Endodermal cell (in vitro differentiated cells): Measurements from ENCODE around the gene GFOD2. TPM values are rescaled to one million over a fixed set of nuclear protein-coding genes. Genes with fewer than 3 reads are reported as not detected.

Experiments used
- DNase-seq: peaks from one replicate; pipeline ENCODE4 v3.0.0-alpha.2; 2017
- H3K27ac ChIP-seq: 2 replicates; pipeline ENCODE4 v1.5.1; 2013; ENCODE audit warnings: mild to moderate bottlenecking, low read depth, low read length, moderate library complexity
- H3K27me3 ChIP-seq: 2 replicates; pipeline ENCODE4 v1.6.1; 2013; ENCODE audit warnings: mild to moderate bottlenecking, low read length, moderate library complexity; ENCODE audit not compliant: insufficient read depth, control insufficient read depth, poor library complexity, severe bottlenecking
- H3K36me3 ChIP-seq: 2 replicates; pipeline ENCODE4 v1.7.0; 2013; ENCODE audit warnings: mild to moderate bottlenecking, low read length, moderate library complexity; ENCODE audit not compliant: control insufficient read depth, insufficient read depth
- H3K4me1 ChIP-seq: one replicate; pipeline ENCODE4 v1.7.0; 2013; ENCODE audit warnings: low read length; ENCODE audit not compliant: control insufficient read depth, insufficient read depth
- H3K4me3 ChIP-seq: 2 replicates; pipeline ENCODE4 v1.5.1; 2013; ENCODE audit warnings: mild to moderate bottlenecking, low read length, moderate library complexity
- H3K9ac ChIP-seq: 2 replicates; pipeline ENCODE4 v1.6.1; 2013; ENCODE audit warnings: mild to moderate bottlenecking, low read length, moderate library complexity; ENCODE audit not compliant: poor library complexity, severe bottlenecking; ENCODE audit errors: extremely low read depth
- H3K9me3 ChIP-seq: 2 replicates; pipeline ENCODE4 v1.6.1; 2013; ENCODE audit warnings: mild to moderate bottlenecking, low read length, moderate library complexity; ENCODE audit not compliant: control insufficient read depth
- H3K27ac Mint-ChIP-seq: 2 replicates; pipeline ENCODE4 v1.8.0; 2020; ENCODE audit warnings: mixed read lengths
- H3K27me3 Mint-ChIP-seq: 2 replicates; pipeline ENCODE4 v1.8.0; 2021; ENCODE audit warnings: mild to moderate bottlenecking, mixed read lengths; ENCODE audit not compliant: insufficient read depth
- H3K36me3 Mint-ChIP-seq: 2 replicates; pipeline ENCODE4 v1.8.0; 2020; ENCODE audit warnings: low read depth, mixed read lengths
- H3K4me1 Mint-ChIP-seq: 2 replicates; pipeline ENCODE4 v1.8.0; 2020; ENCODE audit warnings: mixed read lengths
- H3K4me3 Mint-ChIP-seq: 2 replicates; pipeline ENCODE4 v1.8.0; 2020; ENCODE audit warnings: mild to moderate bottlenecking, moderate library complexity, mixed read lengths
- H3K9me3 Mint-ChIP-seq: 2 replicates; pipeline ENCODE4 v1.8.0; 2020; ENCODE audit warnings: mild to moderate bottlenecking, mixed read lengths
- WGBS, 2 experiments: methylation state at CpG; one replicate each; pipeline versions ENCODE4 v1.1.5 to v1.1.7; 2013; ENCODE audit warnings: missing lambda C conversion rate in 2 of 2, mixed read lengths in 1 of 2; ENCODE audit not compliant: insufficient coverage in 1 of 2, insufficient read length in 1 of 2; 5-methylcytosine and 5-hydroxymethylcytosine counted together
- total RNA-seq, 2 donors: library from RNA; stranded (reverse); fragmentation: NEBNext Ultra II Directional in 1 of 2; extraction: Animal tissue kit (Norgen Biotek cat#: 25700) in 1 of 2; gene quantifications; 2 replicates in 1 of 2; 3 replicates in 1 of 2; pipeline ENCODE4 v1.2.1, GENCODE V29; 2021
- TF ChIP-seq, protein P1 (sequence below): fragments of 200-600 bp; sonication (generic); conservative IDR thresholded peaks from 2 replicates; pipeline ENCODE4 v1.5.0; 2021; ENCODE audit warnings: antibody characterized with exemption, mild to moderate bottlenecking

GFOD2 gene
- total RNA-seq, 2 donors from 2014 or later, result 18.2 to 21.2 TPM

DNA sequence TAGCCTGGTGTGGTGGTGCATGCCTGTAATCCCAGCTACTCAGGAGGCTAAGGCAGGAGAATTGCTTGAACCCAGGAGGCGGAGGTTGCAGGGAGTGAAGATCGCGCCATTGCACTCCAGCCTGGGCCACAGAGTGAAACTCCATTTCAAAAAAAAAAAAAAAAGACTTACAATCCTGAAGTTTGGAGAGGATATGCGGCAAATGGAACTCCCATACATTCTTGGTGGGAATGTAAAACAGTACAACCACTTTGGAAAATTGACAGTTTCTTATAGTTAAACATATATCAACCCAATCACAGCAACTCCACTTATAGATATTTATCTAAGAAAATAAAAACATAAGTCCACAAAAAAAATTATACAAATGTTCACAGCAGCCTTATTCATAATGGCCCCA is 11.9 kb downstream of the GFOD2 start:
- Mint-ChIP-seq H3K4me1 (peaks cover 13% of the 10 kb centered on the region), H3K36me3 (no peaks in the 10 kb centered on the region), H3K4me3 (no peak overlapping the region), H3K9me3 (no peaks in the 10 kb centered on the region), H3K27ac (no peak overlapping the region), H3K27me3 (no peaks in the 10 kb centered on the region)
- no peaks in the 10 kb centered on the region for H3K9me3 ChIP-seq
- H3K9ac ChIP-seq, result no peak overlapping the region
- no peaks in the 10 kb centered on the region for H3K36me3 ChIP-seq
- H3K27me3 ChIP-seq, result no peaks in the 10 kb centered on the region
- 90 to 97% methylated on average over 2 to 4 of the region's 4 CpGs for WGBS, 2 experiments
- no peak for DNase-seq
- TF ChIP-seq, protein P1, sequence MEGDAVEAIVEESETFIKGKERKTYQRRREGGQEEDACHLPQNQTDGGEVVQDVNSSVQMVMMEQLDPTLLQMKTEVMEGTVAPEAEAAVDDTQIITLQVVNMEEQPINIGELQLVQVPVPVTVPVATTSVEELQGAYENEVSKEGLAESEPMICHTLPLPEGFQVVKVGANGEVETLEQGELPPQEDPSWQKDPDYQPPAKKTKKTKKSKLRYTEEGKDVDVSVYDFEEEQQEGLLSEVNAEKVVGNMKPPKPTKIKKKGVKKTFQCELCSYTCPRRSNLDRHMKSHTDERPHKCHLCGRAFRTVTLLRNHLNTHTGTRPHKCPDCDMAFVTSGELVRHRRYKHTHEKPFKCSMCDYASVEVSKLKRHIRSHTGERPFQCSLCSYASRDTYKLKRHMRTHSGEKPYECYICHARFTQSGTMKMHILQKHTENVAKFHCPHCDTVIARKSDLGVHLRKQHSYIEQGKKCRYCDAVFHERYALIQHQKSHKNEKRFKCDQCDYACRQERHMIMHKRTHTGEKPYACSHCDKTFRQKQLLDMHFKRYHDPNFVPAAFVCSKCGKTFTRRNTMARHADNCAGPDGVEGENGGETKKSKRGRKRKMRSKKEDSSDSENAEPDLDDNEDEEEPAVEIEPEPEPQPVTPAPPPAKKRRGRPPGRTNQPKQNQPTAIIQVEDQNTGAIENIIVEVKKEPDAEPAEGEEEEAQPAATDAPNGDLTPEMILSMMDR, result no peak
- no peak overlapping the region for H3K27ac ChIP-seq
- H3K4me3 ChIP-seq, result no peak overlapping the region
- no peaks in the 10 kb centered on the region for H3K4me1 ChIP-seq

DNA sequence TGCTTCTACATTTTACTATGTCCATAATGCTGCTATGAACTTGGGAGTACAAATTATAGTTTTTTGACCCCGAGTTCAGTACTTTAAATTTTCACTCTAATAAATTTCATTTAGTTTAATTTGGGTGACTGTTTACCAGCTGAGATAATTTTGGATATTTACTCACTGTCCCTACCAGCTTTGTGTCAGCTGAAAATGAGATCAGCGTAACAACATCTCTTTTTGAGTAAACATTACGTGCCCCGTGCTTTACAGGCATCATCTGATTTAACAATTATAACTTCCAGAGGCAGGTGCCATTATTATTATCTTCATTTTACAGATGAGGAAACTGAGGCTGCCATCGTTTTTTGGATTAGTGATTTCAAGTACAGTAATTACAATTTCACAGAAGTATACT is 15.0 kb downstream of the GFOD2 start:
- Mint-ChIP-seq H3K9me3 (peaks cover 2% of the 10 kb centered on the region), H3K4me1 (no peaks in the 10 kb centered on the region), H3K36me3 (no peaks in the 10 kb centered on the region), H3K27ac (no peak overlapping the region), H3K4me3 (no peak overlapping the region), H3K27me3 (no peaks in the 10 kb centered on the region)
- no peak for DNase-seq
- H3K9me3 ChIP-seq, result peaks cover 8% of the 10 kb centered on the region
- H3K36me3 ChIP-seq, result no peaks in the 10 kb centered on the region
- TF ChIP-seq, protein P1, result no peak
- WGBS, 2 experiments, result 96 to 98% methylated on average over 3 to 4 of the region's 5 CpGs
- H3K9ac ChIP-seq, result no peak overlapping the region
- H3K4me3 ChIP-seq, result no peak overlapping the region
- H3K4me1 ChIP-seq, result no peaks in the 10 kb centered on the region
- no peaks in the 10 kb centered on the region for H3K27me3 ChIP-seq
- no peak overlapping the region for H3K27ac ChIP-seq

DNA sequence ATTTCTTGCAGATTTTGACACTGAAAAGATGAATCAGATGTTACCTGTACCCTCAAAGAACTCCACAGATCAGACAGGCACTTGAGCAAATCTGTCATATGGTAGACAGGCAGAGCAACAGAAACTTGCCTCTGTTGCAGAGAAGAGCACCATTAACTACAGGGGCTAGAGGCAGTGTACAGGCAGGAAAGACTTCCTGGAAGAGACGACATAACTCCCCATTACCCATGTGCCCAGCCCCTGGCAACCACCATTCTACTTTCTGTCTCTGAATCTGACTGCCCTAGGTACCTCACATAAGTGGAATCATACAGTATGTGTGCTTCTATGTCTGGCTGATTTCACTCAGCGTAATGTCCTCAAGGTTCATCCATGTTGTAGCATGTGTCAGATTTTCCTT is 15.5 kb downstream of the GFOD2 start:
- H3K27me3 ChIP-seq, result no peaks in the 10 kb centered on the region
- H3K27ac ChIP-seq, result no peak overlapping the region
- H3K27ac Mint-ChIP-seq, result peak overlapping the region; percentile 33
- peaks cover 8% of the 10 kb centered on the region for H3K9me3 ChIP-seq
- 88 to 98% methylated on average over 1 to 2 of the region's 2 CpGs for WGBS, 2 experiments
- no peaks in the 10 kb centered on the region for H3K27me3 Mint-ChIP-seq
- H3K36me3 ChIP-seq, result peaks cover 4% of the 10 kb centered on the region
- no peak for DNase-seq
- no peaks in the 10 kb centered on the region for H3K4me1 ChIP-seq
- no peak overlapping the region for H3K4me3 ChIP-seq
- TF ChIP-seq, protein P1, result no peak
- H3K4me1 Mint-ChIP-seq, result no peaks in the 10 kb centered on the region
- H3K9me3 Mint-ChIP-seq, result peaks cover 5% of the 10 kb centered on the region
- H3K36me3 Mint-ChIP-seq, result peaks cover 2% of the 10 kb centered on the region
- no peak overlapping the region for H3K4me3 Mint-ChIP-seq
- H3K9ac ChIP-seq, result no peak overlapping the region
